Nephron progenitor cell (in vitro differentiated cells): ENCODE results near the gene BAZ1B.
A peak's percentile ranks its signal among the peaks of the same experiment; 100 is the strongest.
"Not testable (repeated sequence)": the region's sequence is repeated elsewhere in the genome, so short reads cannot be mapped to it uniquely, and the experiment has no call there.

Experiments
- DNase-seq: peaks from one replicate; pipeline ENCODE4 v3.0.0; 2021
- H3K27ac Mint-ChIP-seq: 2 replicates; pipeline ENCODE4 v1.8.0; 2021; ENCODE audit warnings: mild to moderate bottlenecking, moderate library complexity, mixed read lengths
- H3K27me3 Mint-ChIP-seq: 2 replicates; pipeline ENCODE4 v1.8.0; 2021; ENCODE audit warnings: mild to moderate bottlenecking, low read depth, mixed read lengths; ENCODE audit not compliant: poor library complexity
- H3K36me3 Mint-ChIP-seq: 2 replicates; pipeline ENCODE4 v1.8.0; 2021; ENCODE audit warnings: low read depth, mixed read lengths
- H3K4me1 Mint-ChIP-seq: 2 replicates; pipeline ENCODE4 v1.8.0; 2021; ENCODE audit warnings: mixed read lengths
- H3K4me3 Mint-ChIP-seq: 2 replicates; pipeline ENCODE4 v1.8.0; 2021; ENCODE audit warnings: mild to moderate bottlenecking, moderate library complexity, mixed read lengths
- H3K9me3 Mint-ChIP-seq: 2 replicates; pipeline ENCODE4 v1.8.0; 2021; ENCODE audit warnings: mild to moderate bottlenecking, moderate library complexity, mixed read lengths
- TF ChIP-seq, protein P1 (sequence below): fragments of 200-600 bp; sonication (generic); IDR thresholded peaks from 2 replicates; pipeline ENCODE4 v1.5.0; 2021; ENCODE audit warnings: antibody characterized with exemption

Gene BAZ1B

DNA sequence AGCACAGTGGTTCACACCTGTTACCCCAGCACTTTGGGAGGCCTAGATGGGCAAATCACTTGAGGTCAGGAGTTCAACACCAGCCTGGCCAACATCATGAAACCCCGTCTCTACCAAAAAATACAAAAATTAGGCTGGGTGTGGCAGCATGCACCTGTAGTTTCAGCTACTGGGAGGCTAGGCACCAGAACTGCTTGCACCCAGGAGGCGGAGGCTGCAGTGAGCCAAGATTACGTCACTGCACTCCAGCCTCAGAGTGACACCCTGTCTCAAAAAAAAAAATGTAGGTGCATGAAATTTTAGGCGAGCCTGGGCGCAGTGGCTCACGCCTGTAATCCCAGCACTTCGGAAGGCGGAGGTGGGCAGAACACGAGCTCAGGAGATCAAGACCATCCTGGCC, 25.7 kb upstream of the BAZ1B start:
- Mint-ChIP-seq H3K27ac (no peak overlapping the region), H3K27me3 (no peaks in the 10 kb centered on the region), H3K4me3 (no peak overlapping the region), H3K36me3 (peaks cover 72% of the 10 kb centered on the region), H3K4me1 (peaks cover 24% of the 10 kb centered on the region), H3K9me3 (no peaks in the 10 kb centered on the region)
- DNase-seq = no peak
- TF ChIP-seq, protein P1, sequence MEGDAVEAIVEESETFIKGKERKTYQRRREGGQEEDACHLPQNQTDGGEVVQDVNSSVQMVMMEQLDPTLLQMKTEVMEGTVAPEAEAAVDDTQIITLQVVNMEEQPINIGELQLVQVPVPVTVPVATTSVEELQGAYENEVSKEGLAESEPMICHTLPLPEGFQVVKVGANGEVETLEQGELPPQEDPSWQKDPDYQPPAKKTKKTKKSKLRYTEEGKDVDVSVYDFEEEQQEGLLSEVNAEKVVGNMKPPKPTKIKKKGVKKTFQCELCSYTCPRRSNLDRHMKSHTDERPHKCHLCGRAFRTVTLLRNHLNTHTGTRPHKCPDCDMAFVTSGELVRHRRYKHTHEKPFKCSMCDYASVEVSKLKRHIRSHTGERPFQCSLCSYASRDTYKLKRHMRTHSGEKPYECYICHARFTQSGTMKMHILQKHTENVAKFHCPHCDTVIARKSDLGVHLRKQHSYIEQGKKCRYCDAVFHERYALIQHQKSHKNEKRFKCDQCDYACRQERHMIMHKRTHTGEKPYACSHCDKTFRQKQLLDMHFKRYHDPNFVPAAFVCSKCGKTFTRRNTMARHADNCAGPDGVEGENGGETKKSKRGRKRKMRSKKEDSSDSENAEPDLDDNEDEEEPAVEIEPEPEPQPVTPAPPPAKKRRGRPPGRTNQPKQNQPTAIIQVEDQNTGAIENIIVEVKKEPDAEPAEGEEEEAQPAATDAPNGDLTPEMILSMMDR = no peak

- Mint-ChIP-seq H3K27me3 (no peaks in the 10 kb centered on the region), H3K4me3 (no peak overlapping the region), H3K27ac (no peak overlapping the region), H3K9me3 (no peaks in the 10 kb centered on the region), H3K36me3 (peaks cover 71% of the 10 kb centered on the region), H3K4me1 (peaks cover 43% of the 10 kb centered on the region)
- no peak for DNase-seq
- TF ChIP-seq, protein P1 = no peak
Measured at GRCh38 chr7:73544678-73545077, 22.6 kb upstream of the BAZ1B start.

- peaks cover 52% of the 10 kb centered on the region for H3K4me1 Mint-ChIP-seq
- peaks cover 3% of the 10 kb centered on the region for H3K27me3 Mint-ChIP-seq
- DNase-seq = no peak
- TF ChIP-seq, protein P1 = no peak
- H3K9me3 Mint-ChIP-seq = no peaks in the 10 kb centered on the region
- peak overlapping the region; percentile 61 for H3K27ac Mint-ChIP-seq
- no peak overlapping the region for H3K4me3 Mint-ChIP-seq
- H3K36me3 Mint-ChIP-seq = peaks cover 69% of the 10 kb centered on the region
Measured at GRCh38 chr7:73541722-73542121, 19.6 kb upstream of the BAZ1B start.

DNA sequence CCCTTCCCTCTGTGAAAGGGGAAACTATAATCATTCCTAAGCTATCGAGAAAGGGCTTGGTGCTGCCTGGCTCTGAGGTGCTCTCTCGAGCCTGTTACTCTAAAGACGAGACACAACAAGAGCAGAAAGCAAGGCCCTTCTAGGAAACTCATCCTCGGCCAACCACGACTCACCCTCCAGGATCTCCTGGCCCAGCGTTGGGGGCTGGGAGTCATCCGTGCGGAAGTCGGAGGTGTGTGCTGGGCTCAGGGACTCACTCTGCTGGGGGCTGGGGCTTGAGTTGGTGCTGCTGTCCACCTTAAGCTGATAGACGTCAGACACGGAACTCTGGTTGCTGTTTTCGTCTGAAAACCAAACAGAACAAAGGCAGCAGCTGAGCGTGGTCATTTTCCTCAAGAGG, 17.6 kb upstream of the BAZ1B start:
- peak overlapping the region; percentile 83 for H3K27ac Mint-ChIP-seq
- H3K4me3 Mint-ChIP-seq = no peak overlapping the region
- H3K36me3 Mint-ChIP-seq = peaks cover 67% of the 10 kb centered on the region
- H3K9me3 Mint-ChIP-seq = no peaks in the 10 kb centered on the region
- H3K4me1 Mint-ChIP-seq = peaks cover 36% of the 10 kb centered on the region
- peaks cover 3% of the 10 kb centered on the region for H3K27me3 Mint-ChIP-seq
- TF ChIP-seq, protein P1 = no peak
- DNase-seq = no peak

GRCh38 chr7:73538510-73538909, 16.4 kb upstream of the BAZ1B start:
- not testable (repeated sequence) for H3K9me3 Mint-ChIP-seq, DNase-seq, H3K4me3 Mint-ChIP-seq, H3K27me3 Mint-ChIP-seq
- Mint-ChIP-seq H3K4me1 (peaks cover 30% of the 10 kb centered on the region), H3K36me3 (peaks cover 61% of the 10 kb centered on the region), H3K27ac (peak overlapping the region; percentile 96)

DNA sequence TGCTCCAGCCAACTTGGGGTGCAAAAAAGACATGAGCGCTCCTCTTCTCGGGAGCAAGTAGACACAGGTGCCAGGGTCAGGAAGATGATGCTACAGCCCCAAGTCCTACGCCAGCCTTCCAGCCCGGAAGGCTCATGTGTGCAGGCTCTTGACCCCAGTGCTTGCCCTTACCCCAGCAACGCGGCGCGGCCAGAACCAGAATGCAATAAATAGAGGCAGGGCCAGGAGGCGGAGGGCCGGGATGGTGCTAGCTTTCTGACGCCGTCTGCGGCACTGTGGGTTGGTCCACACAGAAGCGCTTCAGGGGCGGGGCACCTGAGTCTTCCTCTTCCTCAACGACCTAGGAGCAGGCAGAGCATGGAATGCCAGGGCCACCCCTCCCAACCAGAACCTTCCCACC, 15.0 kb upstream of the BAZ1B start:
- DNase-seq = no peak
- TF ChIP-seq, protein P1 = no peak
- no peaks in the 10 kb centered on the region for H3K9me3 Mint-ChIP-seq
- H3K27me3 Mint-ChIP-seq = peaks cover 3% of the 10 kb centered on the region
- H3K36me3 Mint-ChIP-seq = peaks cover 58% of the 10 kb centered on the region
- H3K27ac Mint-ChIP-seq = peak overlapping the region; percentile 47
- H3K4me1 Mint-ChIP-seq = peaks cover 23% of the 10 kb centered on the region
- no peak overlapping the region for H3K4me3 Mint-ChIP-seq
